Transverse colon (tissue), 4 donors: Measurements from ENCODE around the gene PAGR1. TPM values are rescaled to one million over a fixed set of nuclear protein-coding genes. Genes with fewer than 3 reads are reported as not detected.

Experiments used
- DNase-seq: peaks from one replicate; pipeline ENCODE4 v3.0.0-alpha.2; 2019
- H3K27ac ChIP-seq, 4 donors: fragments of 200-600 bp; sonication (generic); 2 replicates each; pipeline ENCODE4 v1.5.1; 2016 to 2018; ENCODE audit warnings: inconsistent platforms in 4 of 4
- H3K27me3 ChIP-seq: fragments of 200-600 bp; sonication (generic); 2 replicates; pipeline ENCODE4 v1.5.1; 2017; ENCODE audit warnings: inconsistent platforms
- H3K36me3 ChIP-seq, 4 donors: fragments of 200-600 bp; sonication (generic); 2 replicates each; pipeline ENCODE4 v1.5.1; 2017 to 2019; ENCODE audit warnings: inconsistent platforms in 4 of 4
- H3K4me1 ChIP-seq, 4 donors: fragments of 200-600 bp; sonication (generic); 2 replicates each; pipeline ENCODE4 v1.5.1; 2017 to 2020; ENCODE audit warnings: inconsistent platforms in 4 of 4
- H3K4me3 ChIP-seq, 4 donors: fragments of 200-600 bp; sonication (generic); 1 replicate in 1 of 4; 2 replicates in 3 of 4; pipeline versions ENCODE4 v1.5.1 to v1.6.1; 2017 to 2019; ENCODE audit warnings: inconsistent platforms in 4 of 4
- H3K9me3 ChIP-seq, 2 donors: fragments of 200-600 bp; sonication (generic); 2 replicates each; pipeline ENCODE4 v1.5.1; 2017 to 2019; ENCODE audit warnings: inconsistent platforms in 2 of 2
- EP300 ChIP-seq: sonication (generic); formaldehyde crosslinking; IDR thresholded peaks from one replicate; pipeline ENCODE4 v1.6.1; 2017; ENCODE audit warnings: antibody characterized with exemption, low read depth
- POLR2A ChIP-seq: fragments of 450-650 bp; IDR thresholded peaks from one replicate; pipeline ENCODE4 v1.6.1; 2016; ENCODE audit warnings: antibody characterized with exemption, mild to moderate bottlenecking, moderate library complexity
- POLR2AphosphoS5 ChIP-seq, 3 donors: sonication (generic); formaldehyde crosslinking; IDR thresholded peaks; one replicate each; pipeline ENCODE4 v1.6.1; 2016; ENCODE audit warnings: antibody characterized with exemption in 3 of 3
- WGBS, 2 donors: methylation state at CpG; one replicate each; pipeline ENCODE4 v1.1.5; 2018; ENCODE audit warnings: low coverage in 1 of 2; 5-methylcytosine and 5-hydroxymethylcytosine counted together
- in situ Hi-C, 4 donors: fragments of 200-750 bp; cut with MboI; loops; one replicate each; pipeline versions ENCODE4 v1.15.0 to v1.15.1; 2017; ENCODE audit warnings: low sequenced_read_pairs in 3 of 4, low pct_ligation_motif_present in 1 of 4, low pct_unique_long_range_greater_than_20kb in 1 of 4
- intact Hi-C: fragments of 100-400 bp; cut with DNase I; formaldehyde crosslinking; loops from one replicate; pipeline ENCODE4 v1.15.1; 2023; ENCODE audit warnings: low total_unique reads
- total RNA-seq, 4 donors: library from RNA; depleted of rRNA; stranded (reverse); fragments of >200 nt; gene quantifications; one replicate each; pipeline ENCODE4 v1.1.0, GENCODE V29; 2016
- TF ChIP-seq, protein P1 (sequence below), 5 experiments: fragments of 200-600 bp in 3 of 5; fragments of 450-650 bp in 2 of 5; sonication (generic) in 3 of 5; IDR thresholded peaks; 1 replicate in 2 of 5; 2 replicates in 3 of 5; pipeline ENCODE4 v1.5.1; 2016 to 2017; ENCODE audit warnings: antibody characterized with exemption in 5 of 5, inconsistent platforms in 3 of 5, mild to moderate bottlenecking in 2 of 5, moderate library complexity in 1 of 5

The PAGR1 gene
- total RNA-seq, 4 donors from 2014 or later: 28.8 to 47.5 (median 32.3) TPM

DNA sequence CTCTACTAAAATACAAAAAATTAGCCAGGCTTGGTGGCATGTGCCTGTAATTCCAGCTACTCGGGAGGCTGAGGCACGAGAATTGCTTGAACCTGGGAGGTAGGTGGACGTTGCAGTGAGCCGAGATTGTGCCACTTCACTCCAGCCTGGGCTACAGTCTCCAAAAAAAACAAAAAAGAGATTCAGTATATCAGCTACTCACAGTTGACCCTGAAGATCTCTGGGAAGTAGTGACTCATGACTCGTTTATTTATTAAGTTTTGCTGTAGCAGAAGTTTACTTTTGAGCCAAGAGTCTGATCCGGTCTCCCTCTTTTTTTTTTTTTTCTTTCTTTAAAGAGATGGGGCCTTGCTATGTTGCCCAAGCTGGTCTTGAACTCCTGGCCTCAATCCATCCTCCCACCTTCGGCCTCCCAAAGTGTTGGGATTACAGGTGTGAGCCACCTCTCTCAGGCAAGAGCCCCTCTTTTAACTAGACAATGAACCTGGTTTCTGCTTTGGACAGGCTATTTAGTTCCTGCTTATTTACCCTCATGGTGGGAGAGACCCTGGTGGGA is 8.7 kb downstream of the PAGR1 start:
- H3K27ac ChIP-seq: peak overlapping the region; percentile 93 to 97 (median 96)
- no peaks in the 10 kb centered on the region for H3K36me3 ChIP-seq
- no peak for DNase-seq
- H3K9me3 ChIP-seq: no peaks in the 10 kb centered on the region
- H3K4me1 ChIP-seq: peaks cover 58 to 91% (median 89%) of the 10 kb centered on the region in 4 donors
- in situ Hi-C loops (no loop called here), intact Hi-C loops (no loop called here)
- WGBS, 2 donors: 13 to 30% methylated on average over 3 to 7 of the region's 7 CpGs
- TF ChIP-seq, protein P1, sequence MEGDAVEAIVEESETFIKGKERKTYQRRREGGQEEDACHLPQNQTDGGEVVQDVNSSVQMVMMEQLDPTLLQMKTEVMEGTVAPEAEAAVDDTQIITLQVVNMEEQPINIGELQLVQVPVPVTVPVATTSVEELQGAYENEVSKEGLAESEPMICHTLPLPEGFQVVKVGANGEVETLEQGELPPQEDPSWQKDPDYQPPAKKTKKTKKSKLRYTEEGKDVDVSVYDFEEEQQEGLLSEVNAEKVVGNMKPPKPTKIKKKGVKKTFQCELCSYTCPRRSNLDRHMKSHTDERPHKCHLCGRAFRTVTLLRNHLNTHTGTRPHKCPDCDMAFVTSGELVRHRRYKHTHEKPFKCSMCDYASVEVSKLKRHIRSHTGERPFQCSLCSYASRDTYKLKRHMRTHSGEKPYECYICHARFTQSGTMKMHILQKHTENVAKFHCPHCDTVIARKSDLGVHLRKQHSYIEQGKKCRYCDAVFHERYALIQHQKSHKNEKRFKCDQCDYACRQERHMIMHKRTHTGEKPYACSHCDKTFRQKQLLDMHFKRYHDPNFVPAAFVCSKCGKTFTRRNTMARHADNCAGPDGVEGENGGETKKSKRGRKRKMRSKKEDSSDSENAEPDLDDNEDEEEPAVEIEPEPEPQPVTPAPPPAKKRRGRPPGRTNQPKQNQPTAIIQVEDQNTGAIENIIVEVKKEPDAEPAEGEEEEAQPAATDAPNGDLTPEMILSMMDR (IDR thresholded peaks at IDR 0.05): no peak
- no peak for TF ChIP-seq POLR2A
- TF ChIP-seq POLR2AphosphoS5 (IDR thresholded peaks at IDR 0.05): no peak
- TF ChIP-seq EP300: no peak
- H3K27me3 ChIP-seq: no peaks in the 10 kb centered on the region
- peak overlapping the region in 1 of 4 donors; percentile 7 for H3K4me3 ChIP-seq

DNA sequence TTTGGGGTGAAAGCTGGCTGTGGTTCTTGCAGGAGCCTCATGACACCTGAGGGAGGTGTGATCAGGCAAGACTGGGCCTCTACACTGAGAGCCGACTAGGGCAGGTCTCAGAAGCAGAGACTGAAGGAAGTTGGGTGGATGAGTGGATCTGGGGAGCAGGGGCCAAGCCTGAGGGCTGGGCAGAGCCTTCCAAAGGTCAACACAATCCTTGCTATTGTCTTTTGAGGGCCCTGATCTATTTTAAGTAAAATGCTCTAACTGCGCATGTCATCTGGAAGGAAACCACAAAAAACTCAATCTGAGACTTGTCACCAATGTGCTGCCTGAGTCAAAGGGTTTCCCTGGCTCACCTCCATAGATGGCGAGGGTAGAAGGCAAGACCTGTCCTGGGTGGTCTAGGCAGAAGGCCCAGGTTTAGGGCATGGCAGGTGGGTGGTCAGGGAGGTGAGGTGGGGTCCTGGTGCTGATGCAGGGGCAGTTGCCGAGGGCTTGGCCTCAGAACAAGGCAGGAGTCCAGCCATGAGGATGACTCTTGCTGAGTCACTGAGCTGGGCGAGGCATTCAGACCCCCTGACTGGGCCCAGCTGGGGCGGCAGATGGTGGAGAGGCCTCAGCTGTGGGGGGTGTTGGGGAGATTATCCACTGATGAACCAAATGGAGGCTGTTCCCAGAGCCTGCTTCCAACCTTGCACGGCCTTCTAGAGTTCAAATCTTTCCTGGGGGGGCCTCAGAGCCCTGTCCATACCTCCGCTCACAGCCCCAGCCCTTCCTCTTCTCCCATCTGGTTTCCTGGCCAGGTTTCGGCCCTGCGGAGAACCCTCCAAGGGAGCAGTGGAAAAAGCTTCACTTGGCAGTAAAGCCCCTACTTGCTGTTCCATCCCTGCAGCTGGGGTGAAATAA is 9.4 kb downstream of the PAGR1 start:
- intact Hi-C loops: no loop called here
- DNase-seq: peak; percentile 70
- TF ChIP-seq POLR2AphosphoS5 (IDR thresholded peaks at IDR 0.05) (peak; percentile 7 to 59 (median 26)), POLR2A (no peak), EP300 (no peak)
- TF ChIP-seq, protein P1 (IDR thresholded peaks at IDR 0.05): no peak
- Histone ChIP-seq H3K4me1 (peaks cover 54 to 93% (median 89%) of the 10 kb centered on the region in 4 donors), H3K27me3 (no peaks in the 10 kb centered on the region), H3K27ac (peak overlapping the region; percentile 93 to 97 (median 96)), H3K36me3 (peaks cover 0 to under 1% (median 0%) of the 10 kb centered on the region in 4 donors), H3K9me3 (no peaks in the 10 kb centered on the region), H3K4me3 (peak overlapping the region in 1 of 4 donors; percentile 7)
- WGBS, 2 donors: 46 to 58% methylated on average over 3 to 10 of the region's 10 CpGs
- in situ Hi-C loops: no loop called here

DNA sequence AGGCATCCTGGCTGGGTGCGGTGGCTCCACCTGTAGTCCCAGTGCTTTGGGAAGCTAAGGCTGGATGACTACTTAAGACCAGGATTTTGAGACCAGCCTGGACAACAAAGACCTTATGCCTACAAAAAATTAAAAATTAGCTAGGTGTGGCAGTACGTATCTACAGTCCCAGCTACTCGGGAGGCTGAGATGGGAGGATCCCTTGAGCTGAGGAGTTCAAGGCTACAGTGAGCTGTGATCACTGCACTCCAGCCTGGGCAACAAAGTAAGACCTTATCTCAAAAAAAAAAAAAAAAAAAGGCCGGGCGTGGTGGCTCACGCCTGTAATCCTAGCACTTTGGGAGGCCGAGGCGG is 10.4 kb downstream of the PAGR1 start:
- intact Hi-C loops (no loop called here), in situ Hi-C loops (no loop called here)
- TF ChIP-seq, protein P1 (IDR thresholded peaks at IDR 0.05): no peak
- TF ChIP-seq POLR2AphosphoS5 (IDR thresholded peaks at IDR 0.05) (no peak), POLR2A (no peak), EP300 (no peak)
- Histone ChIP-seq H3K36me3 (peaks cover 0 to 10% (median 5%) of the 10 kb centered on the region in 4 donors), H3K27ac (peak overlapping the region; percentile 93 to 97 (median 96)), H3K4me3 (no peak overlapping the region), H3K4me1 (peaks cover 54 to 90% (median 84%) of the 10 kb centered on the region in 4 donors), H3K9me3 (no peaks in the 10 kb centered on the region), H3K27me3 (no peaks in the 10 kb centered on the region)
- 77% methylated on average over 8 of the region's 8 CpGs; no CpG with 5 or more reads in 1 of the 2 donors for WGBS, 2 donors
- DNase-seq: no peak

DNA sequence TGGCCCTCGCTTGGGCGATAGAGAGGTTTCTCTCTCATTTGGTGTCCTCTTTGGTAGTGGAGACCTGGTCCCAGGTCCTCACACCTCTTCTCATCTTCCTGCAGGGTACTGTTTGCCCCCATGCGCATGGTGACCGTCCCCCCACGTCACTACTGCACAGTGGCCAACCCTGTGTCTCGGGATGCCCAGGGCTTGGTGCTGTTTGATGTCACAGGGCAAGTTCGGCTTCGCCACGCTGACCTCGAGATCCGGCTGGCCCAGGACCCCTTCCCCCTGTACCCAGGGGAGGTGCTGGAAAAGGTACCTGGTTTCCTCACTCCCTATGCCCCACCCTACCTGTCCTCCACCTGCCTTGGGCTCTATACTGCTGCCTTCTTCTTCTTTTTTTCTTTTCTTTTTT is 14.8 kb downstream of the PAGR1 start:
- H3K4me3 ChIP-seq: no peak overlapping the region
- no peak for DNase-seq
- WGBS, 2 donors: 90% methylated on average over 11 of the region's 11 CpGs; no CpG with 5 or more reads in 1 of the 2 donors
- H3K27me3 ChIP-seq: no peaks in the 10 kb centered on the region
- no peaks in the 10 kb centered on the region for H3K9me3 ChIP-seq
- H3K27ac ChIP-seq: peak overlapping the region in 2 of 4 donors; percentile 93 to 97
- in situ Hi-C loops (no loop called here), intact Hi-C loops (no loop called here)
- peaks cover 0 to 48% (median 24%) of the 10 kb centered on the region in 4 donors for H3K36me3 ChIP-seq
- TF ChIP-seq, protein P1 (IDR thresholded peaks at IDR 0.05): no peak
- TF ChIP-seq EP300 (no peak), POLR2AphosphoS5 (IDR thresholded peaks at IDR 0.05) (no peak), POLR2A (no peak)
- peaks cover 25 to 46% (median 40%) of the 10 kb centered on the region in 4 donors for H3K4me1 ChIP-seq
